CD4-positive, alpha-beta T cell treated with Interleukin-12 subunit alpha and Interleukin-12 subunit beta, for 1 hour (primary cell): ENCODE measurements around the gene ZNF93.
"Not testable (repeated sequence)": the region's sequence is repeated elsewhere in the genome, so short reads cannot be mapped to it uniquely, and the experiment has no call there.

Source experiments
- DNase-seq: peaks from one replicate; pipeline ENCODE4 v3.0.0-alpha.2; 2020

Gene ZNF93

GRCh38 chr19:19900729-19901444, at the start of gene ZNF93:
Gene ZNF93 (plus strand): TSS chr19:19900946. CDS start chr19:19901089, 143 bp downstream.
- peak; percentile 94 for DNase-seq

- DNase-seq, result not testable (repeated sequence)
Measured at GRCh38 chr19:19851740-19852139, 49.0 kb upstream of the ZNF93 start.

DNA sequence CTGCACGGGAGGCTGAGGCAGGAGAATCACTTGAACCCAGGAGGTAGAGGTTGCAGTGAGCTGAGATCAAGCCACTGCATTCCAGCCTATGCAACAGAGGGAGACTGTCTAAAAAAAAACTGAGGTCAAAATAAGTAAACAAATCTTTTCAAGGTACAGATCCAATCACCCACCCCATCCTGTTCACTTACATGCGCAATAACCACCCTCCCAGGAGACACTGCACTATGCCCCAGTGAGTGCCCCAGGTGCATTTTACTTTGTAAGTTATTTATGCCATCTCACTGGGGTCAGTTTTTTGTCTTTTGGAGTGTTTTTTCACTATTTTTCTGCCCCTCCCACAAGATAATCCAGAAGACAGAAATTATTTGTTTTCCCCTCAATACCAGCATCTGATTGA, 42.0 kb upstream of the ZNF93 start:
- no peak for DNase-seq

GRCh38 chr19:19860756-19861390, 39.9 kb upstream of the ZNF93 start:
- peak; percentile 63 for DNase-seq

DNA sequence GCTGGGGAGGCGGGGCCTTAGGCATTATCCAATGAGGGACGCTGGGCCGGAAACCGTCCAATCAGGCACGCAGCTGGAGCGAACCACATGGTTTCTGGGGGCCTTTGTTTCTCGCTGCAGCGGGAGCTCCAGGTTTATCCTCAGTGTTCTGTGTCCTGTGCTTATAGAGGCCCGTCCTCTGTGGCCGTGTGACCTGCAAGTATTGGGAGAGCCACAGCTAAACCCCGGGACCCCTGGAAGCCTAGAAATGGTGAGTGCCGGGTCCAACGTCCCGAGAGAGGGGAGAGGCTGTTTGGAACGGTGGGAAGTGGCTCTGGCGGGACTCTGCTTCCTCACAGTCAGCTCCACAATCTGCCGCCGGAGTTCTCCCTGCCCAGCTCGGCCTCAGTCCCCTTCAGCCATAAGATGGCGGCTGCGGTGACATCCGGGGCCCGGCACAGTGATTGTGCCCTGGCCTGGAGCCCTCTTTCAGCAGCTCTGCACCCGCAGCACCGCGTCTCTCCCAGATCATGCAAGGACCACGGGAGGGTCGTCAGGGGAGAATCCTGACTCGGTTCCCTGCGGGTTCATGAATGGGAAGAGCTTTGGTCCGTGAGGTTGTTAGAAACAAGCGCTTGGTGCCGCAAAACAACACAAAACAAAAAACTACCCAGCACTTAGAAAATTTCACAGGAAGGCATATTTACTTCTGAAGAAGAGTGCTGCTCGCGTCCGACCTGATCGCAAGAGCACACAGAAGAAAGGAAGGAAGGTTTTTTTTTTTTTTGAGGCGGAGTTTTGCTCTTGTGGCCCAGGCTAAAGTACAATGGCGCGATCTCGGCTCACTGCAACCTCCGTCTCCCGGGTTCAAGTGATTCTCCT, 34.8 kb upstream of the ZNF93 start, which contains the start of gene ZNF253:
ZNF253 (plus strand) TSS at position 133 of the 861 bp plus-strand sequence; CDS start at position 248, 115 bp downstream.
- DNase-seq, result peak; percentile 94

- peak; percentile 70 for DNase-seq
Measured at GRCh38 chr19:19866611-19867248, 34.0 kb upstream of the ZNF93 start.

DNA sequence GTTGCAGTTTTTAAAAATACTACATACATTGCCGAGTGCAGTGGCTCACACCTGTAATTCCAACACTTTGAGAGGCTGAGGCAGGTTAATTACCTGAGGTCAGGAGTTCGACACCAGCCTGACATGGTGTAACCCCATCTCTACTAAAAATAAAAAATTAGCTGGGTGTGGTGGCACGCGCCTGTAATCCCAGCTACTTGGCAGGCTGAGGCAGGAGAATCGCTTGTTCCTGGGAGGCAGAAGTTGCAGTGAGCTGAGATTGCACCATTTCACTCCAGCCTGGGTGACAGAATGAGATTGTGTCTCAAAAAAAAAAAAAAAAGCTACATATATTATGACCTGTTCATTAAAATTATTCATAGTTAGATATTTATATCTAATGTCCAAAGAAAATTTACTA, 30.7 kb upstream of the ZNF93 start:
- DNase-seq, result not testable (repeated sequence)

DNA sequence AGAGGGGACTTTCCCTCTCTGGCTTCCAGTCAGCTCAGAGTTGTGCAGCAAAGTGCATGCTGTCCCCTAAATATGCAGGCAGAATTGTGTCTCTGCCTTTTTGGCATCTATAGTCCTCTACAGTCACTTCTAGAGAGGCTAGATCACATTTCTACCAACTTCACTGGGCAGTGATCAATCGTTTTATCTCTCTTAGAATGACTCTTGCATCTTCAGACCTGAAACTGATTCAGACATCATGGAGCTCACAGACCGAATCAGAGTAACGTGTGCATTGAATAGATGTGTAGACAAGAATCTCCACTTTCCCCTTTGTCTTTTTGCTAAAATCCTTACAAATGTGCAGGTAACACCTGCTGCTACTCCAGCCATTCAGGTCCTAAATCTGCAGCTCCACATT, 28.8 kb upstream of the ZNF93 start:
- no peak for DNase-seq

DNA sequence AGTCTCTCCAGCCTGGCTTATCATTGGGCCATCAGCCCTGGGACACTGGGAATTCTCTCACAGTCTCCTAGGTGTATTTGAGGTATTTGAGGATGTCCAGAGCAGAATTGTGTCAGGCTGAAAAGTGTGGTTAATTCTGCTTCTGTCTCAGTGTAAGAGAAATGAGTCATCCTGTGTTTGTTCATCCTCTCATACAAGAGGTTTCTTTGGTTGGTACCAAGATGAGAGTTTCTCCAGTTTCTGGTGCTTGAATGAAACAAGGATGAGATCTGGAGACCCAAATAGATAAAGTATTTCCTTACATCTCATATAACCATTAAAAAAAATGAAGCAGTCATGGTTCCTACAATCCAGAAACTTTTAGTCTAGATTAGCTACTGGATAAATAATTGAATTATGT, 27.4 kb upstream of the ZNF93 start:
- no peak for DNase-seq

DNA sequence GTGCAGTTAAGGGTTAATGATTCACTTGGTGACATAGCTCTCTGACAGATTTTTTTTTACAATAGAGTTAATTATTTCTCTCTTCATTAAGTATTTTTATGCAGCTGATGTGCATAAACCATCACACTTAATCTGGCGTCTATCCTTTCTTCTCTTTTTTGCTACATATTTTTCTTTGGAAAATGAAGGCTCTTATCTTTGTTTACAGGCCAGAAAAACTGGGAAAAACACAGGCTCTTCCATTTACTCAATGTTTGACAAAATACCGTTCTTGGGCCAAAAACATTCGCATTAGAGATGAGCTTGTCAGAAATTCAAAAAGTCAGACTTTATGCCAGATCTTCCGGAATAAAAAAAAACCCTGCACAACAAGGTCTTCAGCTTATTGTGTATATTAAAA, 23.0 kb upstream of the ZNF93 start:
- DNase-seq, result no peak

DNA sequence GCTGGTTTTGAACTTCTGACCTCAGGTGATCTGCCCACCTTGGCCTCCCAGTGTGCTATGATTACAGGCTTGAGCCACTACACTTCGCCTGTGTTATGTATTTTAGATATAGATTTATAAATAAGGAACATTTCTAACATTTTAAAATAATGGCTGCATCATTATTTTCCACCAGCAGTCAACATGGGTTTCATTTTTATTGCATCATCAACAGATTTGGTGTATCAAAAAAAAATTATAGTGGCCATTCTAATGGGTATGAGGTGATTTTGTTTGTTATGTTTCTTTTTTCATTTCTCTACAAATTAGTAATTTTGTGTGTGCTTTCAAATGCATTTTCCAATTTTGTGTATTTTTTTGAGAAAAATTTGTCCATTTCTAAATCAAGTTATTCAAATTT, 16.2 kb upstream of the ZNF93 start:
- no peak for DNase-seq

DNA sequence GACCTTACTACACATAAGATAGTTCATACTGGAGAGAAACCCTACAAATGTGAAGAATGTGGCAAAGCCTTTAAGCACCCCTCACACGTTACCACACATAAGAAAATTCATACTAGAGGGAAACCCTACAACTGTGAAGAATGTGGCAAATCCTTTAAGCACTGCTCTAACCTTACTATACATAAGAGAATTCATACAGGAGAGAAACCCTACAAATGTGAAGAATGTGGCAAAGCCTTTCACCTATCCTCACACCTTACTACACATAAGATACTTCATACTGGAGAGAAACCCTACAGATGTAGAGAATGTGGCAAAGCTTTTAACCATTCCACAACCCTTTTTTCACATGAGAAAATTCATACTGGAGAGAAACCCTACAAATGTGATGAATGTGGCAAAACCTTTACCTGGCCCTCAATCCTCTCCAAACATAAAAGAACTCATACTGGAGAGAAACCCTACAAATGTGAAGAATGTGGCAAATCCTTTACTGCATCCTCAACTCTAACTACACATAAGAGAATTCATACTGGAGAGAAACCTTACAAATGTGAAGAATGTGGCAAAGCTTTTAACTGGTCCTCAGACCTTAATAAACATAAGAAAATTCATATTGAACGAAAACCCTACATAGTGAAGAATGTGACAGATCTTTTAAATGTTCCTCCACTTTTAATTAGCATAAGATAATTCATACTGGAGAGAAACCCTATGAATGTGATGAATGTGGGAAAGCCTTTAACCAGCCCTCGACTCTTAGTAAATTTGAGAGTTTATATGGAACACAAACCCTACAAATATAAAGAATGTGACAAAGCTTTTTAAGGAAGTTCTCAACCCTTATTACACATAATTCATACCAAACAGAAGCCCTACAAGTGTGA, 8.4 kb upstream of the ZNF93 start:
- not testable (repeated sequence) for DNase-seq

GRCh38 chr19:19900139-19900728, 512 bp upstream of the ZNF93 start:
- DNase-seq, result no peak

DNA sequence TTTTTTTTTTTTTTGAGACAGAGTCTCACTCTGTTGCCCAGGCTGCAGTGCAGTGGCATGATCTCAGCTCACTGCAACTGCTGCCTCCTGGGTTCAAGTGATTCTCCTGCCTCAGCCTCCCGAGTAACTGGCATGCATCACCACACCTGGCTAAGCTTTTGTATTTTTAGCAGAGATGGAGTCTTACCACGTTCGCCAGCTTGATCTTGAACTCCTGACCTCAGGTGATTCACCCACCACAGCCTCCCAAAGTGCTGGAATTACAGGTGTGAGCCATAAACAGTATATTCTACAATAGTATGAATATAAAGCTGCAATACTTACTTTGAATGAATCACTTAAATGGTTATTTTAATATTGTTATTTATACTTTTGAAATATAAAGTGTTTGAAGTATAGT, 6.8 kb downstream of the ZNF93 start:
- not testable (repeated sequence) for DNase-seq

- DNase-seq, result no peak
Measured at GRCh38 chr19:19909654-19910053, 8.9 kb downstream of the ZNF93 start.

DNA sequence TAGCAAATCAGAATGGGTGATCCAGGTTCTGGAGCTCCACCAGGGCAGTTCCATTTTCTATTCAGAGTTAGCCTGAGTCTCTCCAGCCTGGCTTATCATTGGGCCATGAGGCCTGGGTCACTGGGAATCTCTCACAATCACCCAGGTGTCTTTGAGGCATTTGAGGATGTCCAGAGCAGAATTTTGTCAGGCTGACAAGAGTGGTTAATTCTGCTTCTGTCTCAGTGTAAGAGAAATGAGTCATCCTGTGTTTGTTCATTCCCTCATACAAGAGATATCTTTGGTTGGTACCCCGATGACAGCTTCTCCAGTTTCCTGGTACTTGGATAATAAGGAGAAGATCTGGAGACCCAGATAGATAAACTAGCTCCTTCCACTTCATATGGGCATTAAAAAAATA, 10.4 kb downstream of the ZNF93 start:
- DNase-seq, result no peak

- no peak for DNase-seq
Measured at GRCh38 chr19:19914596-19914995, 13.8 kb downstream of the ZNF93 start.

DNA sequence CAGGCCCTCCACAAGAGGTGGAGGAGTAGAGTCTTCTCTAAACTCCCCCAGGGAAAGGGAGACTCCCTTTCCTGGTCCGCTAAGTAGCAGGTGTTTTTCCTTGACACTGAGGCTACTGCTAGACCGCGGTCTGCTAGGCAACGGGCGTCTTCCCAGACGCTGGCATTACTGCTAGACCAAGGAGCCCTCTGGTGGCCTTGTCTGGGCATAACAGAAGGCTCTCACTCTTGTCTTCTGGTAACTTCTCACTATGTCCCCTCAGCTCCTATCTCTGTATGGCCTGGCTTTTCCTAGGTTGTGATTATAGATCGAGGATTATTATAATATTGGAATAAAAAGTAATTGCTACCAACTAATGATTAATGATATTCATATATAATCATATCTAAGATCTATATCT, 29.7 kb downstream of the ZNF93 start:
- DNase-seq, result peak; percentile 24

GRCh38 chr19:19933432-19934314, 32.9 kb downstream of the ZNF93 start:
- not testable (repeated sequence) for DNase-seq

- DNase-seq, result no peak
Measured at GRCh38 chr19:19937403-19937802, 36.7 kb downstream of the ZNF93 start.
